Fibroblast of the aortic adventitia (primary cell): ENCODE measurements around the gene CARD9. TPM values are rescaled to one million over a fixed set of nuclear protein-coding genes. Genes with fewer than 3 reads are reported as not detected.

Experiments used
- DNase-seq: peaks from one replicate; pipeline ENCODE4 v3.0.0-alpha.2; 2010; ENCODE audit warnings: low read depth
- H3K4me3 ChIP-seq: 2 replicates; pipeline ENCODE4 v1.5.1; 2011; ENCODE audit warnings: low read depth, mild to moderate bottlenecking, control low read depth, low read length, moderate library complexity
- CTCF ChIP-seq: IDR thresholded peaks from 2 replicates; pipeline ENCODE4 v1.5.1; 2011; ENCODE audit warnings: mild to moderate bottlenecking, low read length, control low read depth, inconsistent platforms; ENCODE audit not compliant: insufficient read depth
- total RNA-seq: library from RNA; depleted of rRNA; stranded (reverse); fragments of >200 nt; gene quantifications from 2 replicates; pipeline ENCODE4 v1.2.3, GENCODE V29; 2012; ENCODE audit warnings: low replicate concordance

The CARD9 gene
- total RNA-seq, 1 donor: 1.4 TPM

DNA sequence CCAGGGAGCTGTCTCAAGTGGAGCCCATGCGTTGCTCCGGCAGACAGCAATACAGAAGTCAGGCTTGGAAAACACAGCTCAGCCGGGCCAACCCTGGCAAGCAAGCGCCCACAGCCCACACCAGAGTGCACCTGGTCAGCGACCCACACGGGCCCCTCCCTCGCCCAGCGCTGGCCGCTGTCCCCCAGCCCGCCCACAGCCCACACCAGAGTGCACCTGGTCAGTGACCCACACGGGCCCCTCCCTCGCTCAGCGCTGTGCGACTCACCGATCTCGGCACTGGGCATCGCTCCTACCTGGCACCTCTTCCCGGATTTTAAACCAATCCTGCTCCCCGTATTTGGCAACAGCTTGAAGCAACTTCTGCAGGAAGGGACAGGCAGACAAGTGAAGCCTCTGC lies 13.7 kb upstream of the CARD9 start:
- no peak for DNase-seq
- TF ChIP-seq CTCF: no peak
- no peak overlapping the region for H3K4me3 ChIP-seq

GRCh38 chr9:136386018-136386417 lies 12.5 kb upstream of the CARD9 start:
- DNase-seq: no peak
- H3K4me3 ChIP-seq: no peak overlapping the region
- no peak for TF ChIP-seq CTCF

GRCh38 chr9:136385015-136385414 lies 11.5 kb upstream of the CARD9 start:
- no peak overlapping the region for H3K4me3 ChIP-seq
- TF ChIP-seq CTCF: no peak
- DNase-seq: no peak

DNA sequence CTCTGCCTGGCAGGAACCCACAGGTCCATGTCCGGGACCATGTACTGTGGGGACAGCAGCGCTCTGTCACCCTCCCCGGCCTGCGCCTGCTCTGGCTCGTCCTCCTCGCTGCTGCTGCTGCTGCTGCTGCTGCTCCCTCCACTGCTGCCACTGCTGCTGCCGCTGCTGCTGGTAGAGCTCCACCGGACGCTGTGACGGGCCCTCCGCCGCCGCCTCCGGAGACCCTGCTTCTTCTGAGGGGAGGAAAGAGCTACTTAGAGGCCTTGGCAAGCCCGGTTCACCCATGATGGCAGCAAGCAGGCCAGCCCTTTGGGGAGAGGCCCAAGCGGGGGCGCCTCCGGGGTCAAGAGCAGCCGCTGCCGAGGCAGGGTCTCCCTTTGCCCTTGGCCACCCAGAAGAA lies 10.0 kb upstream of the CARD9 start:
- H3K4me3 ChIP-seq: no peak overlapping the region
- no peak for TF ChIP-seq CTCF
- no peak for DNase-seq

GRCh38 chr9:136381966-136382513 lies 8.6 kb upstream of the CARD9 start:
- H3K4me3 ChIP-seq: no peak overlapping the region
- TF ChIP-seq CTCF: no peak
- no peak for DNase-seq

DNA sequence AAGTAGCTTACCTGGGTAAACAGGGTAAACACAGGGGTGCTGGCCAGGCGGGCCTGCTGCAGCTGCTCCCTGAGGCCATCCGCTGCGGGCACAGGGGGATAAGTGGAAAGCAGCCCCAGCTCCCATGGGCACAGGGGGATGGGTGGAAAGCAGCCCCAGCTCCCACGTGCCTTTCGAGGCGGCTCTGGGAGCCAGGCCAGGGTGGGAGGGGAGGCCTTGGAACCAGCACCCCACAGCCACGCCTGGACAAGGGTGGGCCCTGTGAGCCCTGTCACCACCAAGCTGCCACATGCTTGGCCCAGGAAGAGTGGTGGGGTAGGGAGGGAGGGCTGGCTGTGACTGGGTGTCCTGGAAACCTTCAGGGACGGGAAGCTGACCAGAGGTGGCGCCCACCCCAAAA lies 7.8 kb upstream of the CARD9 start:
- TF ChIP-seq CTCF: no peak
- H3K4me3 ChIP-seq: no peak overlapping the region
- no peak for DNase-seq

DNA sequence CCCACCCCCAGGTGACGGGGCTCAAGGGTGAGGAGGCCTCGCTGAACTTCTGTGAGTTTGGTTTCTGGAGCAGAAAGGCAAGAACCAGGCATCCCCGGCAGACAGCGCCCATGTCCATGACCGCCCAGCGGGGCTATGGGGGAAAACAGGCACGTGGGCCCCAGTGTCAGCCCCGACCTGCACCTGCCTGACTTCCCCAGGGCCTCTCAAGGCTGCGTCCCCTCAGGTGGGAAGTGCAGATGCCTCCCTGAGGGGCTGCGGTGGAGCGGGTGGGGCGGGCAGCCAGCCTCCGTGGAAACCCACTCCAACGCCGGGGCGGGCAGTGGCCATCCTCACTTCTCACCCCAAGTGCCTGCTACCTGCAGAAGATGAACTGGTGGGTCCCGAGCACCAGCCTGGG lies 6.9 kb upstream of the CARD9 start:
- no peak for DNase-seq
- H3K4me3 ChIP-seq: no peak overlapping the region
- TF ChIP-seq CTCF: no peak
